Natural killer cell (primary cell): Measurements from ENCODE around the gene FHIT. TPM values are rescaled to one million over a fixed set of nuclear protein-coding genes. Genes with fewer than 3 reads are reported as not detected.

ENCODE experiments used
- ATAC-seq, 3 donors: fragments of 150-1000 bp in 2 of 3; fragments of 200-7000 bp in 1 of 3; cut with Tn5 transposase; 1 replicate in 1 of 3; 2 replicates in 2 of 3; pipeline ENCODE4 v1.10.0; 2021; ENCODE audit warnings: mild to moderate bottlenecking in 2 of 3, moderate library complexity in 2 of 3
- DNase-seq, 2 donors: peaks; one replicate each; pipeline versions ENCODE4 v3.0.0 to v3.0.0-alpha.2; 2013 to 2021; ENCODE audit warnings: mixed read lengths in 1 of 2
- H3K27ac ChIP-seq: one replicate; pipeline ENCODE4 v1.5.1; 2013; ENCODE audit warnings: mild to moderate bottlenecking, low read length
- H3K27me3 ChIP-seq: one replicate; pipeline ENCODE4 v1.6.1; 2013; ENCODE audit warnings: low read length; ENCODE audit not compliant: control insufficient read depth, insufficient read depth
- H3K36me3 ChIP-seq: one replicate; pipeline ENCODE4 v1.6.1; 2013; ENCODE audit warnings: low read length; ENCODE audit not compliant: control insufficient read depth, insufficient read depth
- H3K4me1 ChIP-seq: one replicate; pipeline ENCODE4 v1.6.1; 2013; ENCODE audit warnings: low read length; ENCODE audit not compliant: control insufficient read depth, insufficient read depth
- H3K4me3 ChIP-seq: one replicate; pipeline ENCODE4 v1.5.1; 2013; ENCODE audit warnings: low read length
- H3K9me3 ChIP-seq: one replicate; pipeline ENCODE4 v1.6.1; 2013; ENCODE audit warnings: low read length; ENCODE audit not compliant: control insufficient read depth, insufficient read depth
- H3K27ac Mint-ChIP-seq, 2 donors: one replicate each; pipeline ENCODE4 v1.8.0; 2022; ENCODE audit warnings: mild to moderate bottlenecking in 2 of 2, mixed read lengths in 2 of 2, moderate library complexity in 1 of 2
- H3K27me3 Mint-ChIP-seq, 2 donors: one replicate each; pipeline ENCODE4 v1.8.0; 2022; ENCODE audit warnings: low read depth in 2 of 2, mixed read lengths in 2 of 2
- H3K36me3 Mint-ChIP-seq: one replicate; pipeline ENCODE4 v1.8.0; 2022; ENCODE audit warnings: mixed read lengths
- H3K4me1 Mint-ChIP-seq, 2 donors: one replicate each; pipeline ENCODE4 v1.8.0; 2022; ENCODE audit warnings: mixed read lengths in 2 of 2
- H3K4me3 Mint-ChIP-seq: one replicate; pipeline ENCODE4 v1.8.0; 2022; ENCODE audit warnings: mild to moderate bottlenecking, moderate library complexity, mixed read lengths
- H3K9me3 Mint-ChIP-seq, 2 donors: one replicate each; pipeline ENCODE4 v1.8.0; 2022; ENCODE audit warnings: mixed read lengths in 2 of 2
- WGBS: methylation state at CpG from one replicate; pipeline ENCODE4 v1.1.7; 2013; ENCODE audit warnings: missing lambda C conversion rate; ENCODE audit not compliant: insufficient coverage; 5-methylcytosine and 5-hydroxymethylcytosine counted together
- intact Hi-C: fragments of 100-400 bp; cut with micrococcal nuclease; formaldehyde crosslinking; loops from one replicate; pipeline ENCODE4 v1.14.2; 2022
- total RNA-seq, 4 donors: library from RNA; stranded (reverse); fragments of 120-200 nt in 1 of 4; gene quantifications; one replicate each; pipeline versions ENCODE4 v1.2.3 to v1.2.4, GENCODE V29; 2013 to 2022
- TF ChIP-seq, protein P1 (sequence below): fragments of 200-600 bp; IDR thresholded peaks from one replicate; pipeline ENCODE4 v1.8.0; 2022; ENCODE audit warnings: antibody characterized with exemption

FHIT gene
- total RNA-seq, 3 donors from 2014 or later (not counting 1 experiment from before 2014, with no cell fraction given), result 2.7 to 6.1 (median 3.3) TPM

DNA sequence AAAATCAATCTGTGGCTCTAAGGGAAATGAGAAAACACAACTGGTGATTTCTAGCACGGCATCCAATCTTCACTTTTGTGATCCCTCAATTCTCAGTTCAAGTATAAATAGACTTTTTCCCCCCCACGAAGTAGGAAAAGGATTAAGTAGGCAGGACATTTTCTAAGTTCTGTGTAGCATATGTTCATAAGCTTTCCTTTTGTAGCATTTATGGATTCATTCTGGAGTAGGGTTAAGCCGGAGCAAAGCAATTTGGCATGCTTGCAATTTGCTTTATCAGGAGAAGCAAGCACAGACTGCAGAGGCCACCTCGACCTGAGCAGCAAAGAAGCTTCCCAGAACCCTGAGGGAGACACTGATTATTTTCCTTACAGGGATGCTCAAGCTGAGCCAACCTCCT lies 66.3 kb downstream of the FHIT start:
- Histone ChIP-seq H3K4me3 (no peak overlapping the region), H3K36me3 (no peaks in the 10 kb centered on the region), H3K27me3 (no peaks in the 10 kb centered on the region), H3K27ac (no peak overlapping the region), H3K9me3 (no peaks in the 10 kb centered on the region), H3K4me1 (no peaks in the 10 kb centered on the region)
- ATAC-seq (no peak), DNase-seq (no peak)
- no peaks in the 10 kb centered on the region for H3K36me3 Mint-ChIP-seq
- intact Hi-C loops, result no loop called here
- no peaks in the 10 kb centered on the region for H3K9me3 Mint-ChIP-seq
- H3K27me3 Mint-ChIP-seq, result no peaks in the 10 kb centered on the region
- H3K4me3 Mint-ChIP-seq, result no peak overlapping the region
- no peak overlapping the region for H3K27ac Mint-ChIP-seq
- WGBS, result 76% methylated on average over 2 of the region's 4 CpGs
- H3K4me1 Mint-ChIP-seq, result peaks cover 11 to 16% of the 10 kb centered on the region in 2 donors
- TF ChIP-seq, protein P1, sequence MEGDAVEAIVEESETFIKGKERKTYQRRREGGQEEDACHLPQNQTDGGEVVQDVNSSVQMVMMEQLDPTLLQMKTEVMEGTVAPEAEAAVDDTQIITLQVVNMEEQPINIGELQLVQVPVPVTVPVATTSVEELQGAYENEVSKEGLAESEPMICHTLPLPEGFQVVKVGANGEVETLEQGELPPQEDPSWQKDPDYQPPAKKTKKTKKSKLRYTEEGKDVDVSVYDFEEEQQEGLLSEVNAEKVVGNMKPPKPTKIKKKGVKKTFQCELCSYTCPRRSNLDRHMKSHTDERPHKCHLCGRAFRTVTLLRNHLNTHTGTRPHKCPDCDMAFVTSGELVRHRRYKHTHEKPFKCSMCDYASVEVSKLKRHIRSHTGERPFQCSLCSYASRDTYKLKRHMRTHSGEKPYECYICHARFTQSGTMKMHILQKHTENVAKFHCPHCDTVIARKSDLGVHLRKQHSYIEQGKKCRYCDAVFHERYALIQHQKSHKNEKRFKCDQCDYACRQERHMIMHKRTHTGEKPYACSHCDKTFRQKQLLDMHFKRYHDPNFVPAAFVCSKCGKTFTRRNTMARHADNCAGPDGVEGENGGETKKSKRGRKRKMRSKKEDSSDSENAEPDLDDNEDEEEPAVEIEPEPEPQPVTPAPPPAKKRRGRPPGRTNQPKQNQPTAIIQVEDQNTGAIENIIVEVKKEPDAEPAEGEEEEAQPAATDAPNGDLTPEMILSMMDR, result no peak

DNA sequence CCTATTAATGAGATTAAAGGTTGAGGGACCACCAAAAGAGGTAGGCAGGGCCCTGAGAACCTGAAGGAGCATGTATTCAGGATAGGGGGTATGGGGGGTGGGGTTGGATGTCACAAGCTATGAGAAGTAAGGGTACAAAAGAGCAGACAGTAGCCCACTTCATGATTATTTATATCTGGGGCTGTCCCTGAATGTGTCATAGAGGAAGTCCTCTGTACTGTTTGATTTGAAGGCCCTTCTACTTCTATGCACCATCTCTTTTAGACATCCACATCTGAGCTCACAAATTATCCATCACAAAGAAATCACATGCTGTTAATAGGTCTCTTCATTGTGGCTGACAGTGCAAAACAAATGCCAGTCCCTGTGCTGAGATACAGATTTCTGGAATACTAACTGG lies 68.6 kb downstream of the FHIT start:
- Mint-ChIP-seq H3K27ac (no peak overlapping the region), H3K4me1 (peaks cover 16 to 22% of the 10 kb centered on the region in 2 donors), H3K36me3 (no peaks in the 10 kb centered on the region), H3K9me3 (no peaks in the 10 kb centered on the region), H3K4me3 (no peak overlapping the region), H3K27me3 (no peaks in the 10 kb centered on the region)
- intact Hi-C loops, result no loop called here
- H3K9me3 ChIP-seq, result no peaks in the 10 kb centered on the region
- H3K27ac ChIP-seq, result no peak overlapping the region
- TF ChIP-seq, protein P1, result no peak
- H3K4me1 ChIP-seq, result no peaks in the 10 kb centered on the region
- ATAC-seq (no peak), DNase-seq (no peak)
- H3K36me3 ChIP-seq, result no peaks in the 10 kb centered on the region
- H3K27me3 ChIP-seq, result no peaks in the 10 kb centered on the region
- H3K4me3 ChIP-seq, result no peak overlapping the region

DNA sequence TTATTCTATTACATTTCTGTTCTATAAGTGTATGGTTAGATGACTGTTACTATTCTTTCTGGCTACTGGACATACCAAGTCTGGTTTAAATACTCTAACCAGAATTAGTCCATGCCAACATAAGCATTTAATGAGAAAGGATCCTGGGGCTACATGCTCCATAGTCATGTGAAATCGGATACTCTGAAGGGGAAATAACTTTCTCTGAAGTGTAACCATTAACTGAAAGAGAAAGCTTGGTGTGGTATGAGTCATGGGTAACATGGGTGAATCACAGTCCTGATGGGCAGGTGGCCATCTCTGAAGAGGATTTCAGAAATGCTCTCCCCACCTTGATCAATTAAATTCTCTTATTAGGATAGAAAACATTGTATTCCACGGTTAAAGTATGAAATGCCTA lies 69.4 kb downstream of the FHIT start:
- no peak overlapping the region for H3K4me3 ChIP-seq
- ATAC-seq (peak in 2 of 3 donors; percentile 31 to 44), DNase-seq (no peak)
- TF ChIP-seq, protein P1, result no peak
- no peaks in the 10 kb centered on the region for H3K36me3 Mint-ChIP-seq
- H3K4me3 Mint-ChIP-seq, result no peak overlapping the region
- H3K9me3 Mint-ChIP-seq, result no peaks in the 10 kb centered on the region
- no peak overlapping the region for H3K27ac ChIP-seq
- no peaks in the 10 kb centered on the region for H3K27me3 Mint-ChIP-seq
- intact Hi-C loops, result no loop called here
- H3K4me1 Mint-ChIP-seq, result peaks cover 15 to 20% of the 10 kb centered on the region in 2 donors
- H3K27me3 ChIP-seq, result no peaks in the 10 kb centered on the region
- H3K27ac Mint-ChIP-seq, result no peak overlapping the region
- no peaks in the 10 kb centered on the region for H3K4me1 ChIP-seq
- no peaks in the 10 kb centered on the region for H3K36me3 ChIP-seq
- WGBS, result 33% methylated on average over 1 of the region's 2 CpGs
- no peaks in the 10 kb centered on the region for H3K9me3 ChIP-seq

DNA sequence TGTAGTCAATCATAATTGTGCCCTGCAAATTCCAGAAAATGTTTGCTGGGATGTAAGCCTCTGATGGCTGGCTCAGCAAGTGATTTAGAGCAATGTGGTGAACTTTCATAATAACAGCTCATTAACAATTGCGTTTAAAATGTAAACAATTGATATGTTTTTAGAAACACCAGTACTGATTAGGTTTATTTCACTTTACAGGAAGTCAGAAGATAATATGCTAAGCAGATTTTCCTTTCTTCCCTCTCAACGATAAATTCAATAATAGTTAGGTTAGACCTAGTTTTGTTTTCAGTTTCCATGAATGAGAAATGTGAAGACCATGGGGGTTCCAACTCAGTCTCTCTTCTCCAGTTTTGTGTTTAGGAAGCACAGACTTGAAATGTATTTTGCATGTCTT lies 71.0 kb downstream of the FHIT start:
- Mint-ChIP-seq H3K36me3 (no peaks in the 10 kb centered on the region), H3K27ac (no peak overlapping the region), H3K4me1 (peaks cover 10 to 15% of the 10 kb centered on the region in 2 donors), H3K27me3 (no peaks in the 10 kb centered on the region), H3K9me3 (no peaks in the 10 kb centered on the region), H3K4me3 (no peak overlapping the region)
- Histone ChIP-seq H3K27ac (no peak overlapping the region), H3K27me3 (no peaks in the 10 kb centered on the region), H3K4me1 (no peaks in the 10 kb centered on the region), H3K9me3 (no peaks in the 10 kb centered on the region), H3K4me3 (no peak overlapping the region), H3K36me3 (no peaks in the 10 kb centered on the region)
- ATAC-seq (no peak), DNase-seq (no peak)
- intact Hi-C loops, result no loop called here
- TF ChIP-seq, protein P1, result no peak
- WGBS, result no CpG with 5 or more reads among the region's 2 CpGs
